Cardiac muscle cell (in vitro differentiated cells and primary cell): Measurements from ENCODE around the gene RGSL1. TPM values are rescaled to one million over a fixed set of nuclear protein-coding genes. Genes with fewer than 3 reads are reported as not detected.

Experiments used
- DNase-seq, 2 donors: peaks; one replicate each; pipeline versions ENCODE4 v3.0.0 to v3.0.0-alpha.2; 2010 to 2017; ENCODE audit warnings: low read depth in 1 of 2, low spot score in 1 of 2
- H3K27ac ChIP-seq: fragments of 200-600 bp; sonication (generic); 2 replicates; pipeline ENCODE4 v1.5.1; 2016
- H3K27me3 ChIP-seq: fragments of 200-600 bp; sonication (generic); 2 replicates; pipeline ENCODE4 v1.6.0; 2016; ENCODE audit warnings: control low read depth
- H3K36me3 ChIP-seq: fragments of 200-600 bp; sonication (generic); 2 replicates; pipeline ENCODE4 v1.5.1; 2016; ENCODE audit warnings: control low read depth
- H3K4me1 ChIP-seq: fragments of 200-600 bp; sonication (generic); 2 replicates; pipeline ENCODE4 v1.8.1; 2017; ENCODE audit warnings: low read depth, mild to moderate bottlenecking, mixed run types
- H3K4me3 ChIP-seq: fragments of 200-600 bp; sonication (generic); 2 replicates; pipeline ENCODE4 v1.5.1; 2016; ENCODE audit warnings: mild to moderate bottlenecking
- H3K9me3 ChIP-seq: fragments of 200-600 bp; sonication (generic); 2 replicates; pipeline ENCODE4 v1.5.1; 2017; ENCODE audit warnings: low read depth, mild to moderate bottlenecking, control low read depth
- polyA plus RNA-seq: library from polyadenylated mRNA; unstranded; fragments of >200 nt; fragmentation: Nextera tagmentation; extraction: Ambion mirVana; gene quantifications from 2 replicates; pipeline ENCODE4 v1.2.1, GENCODE V29; 2016
- total RNA-seq: library from RNA; depleted of rRNA; stranded (reverse); fragments of >200 nt; gene quantifications from 2 replicates; pipeline ENCODE4 v1.2.3, GENCODE V29; 2016
- TF ChIP-seq, protein P1 (sequence below): IDR thresholded peaks from 2 replicates; pipeline ENCODE4 v1.5.1; 2012; ENCODE audit warnings: low read depth, mild to moderate bottlenecking, low read length

The RGSL1 gene
- total and polyA plus RNA-seq, 2 experiments from 2014 or later: not detected

DNA sequence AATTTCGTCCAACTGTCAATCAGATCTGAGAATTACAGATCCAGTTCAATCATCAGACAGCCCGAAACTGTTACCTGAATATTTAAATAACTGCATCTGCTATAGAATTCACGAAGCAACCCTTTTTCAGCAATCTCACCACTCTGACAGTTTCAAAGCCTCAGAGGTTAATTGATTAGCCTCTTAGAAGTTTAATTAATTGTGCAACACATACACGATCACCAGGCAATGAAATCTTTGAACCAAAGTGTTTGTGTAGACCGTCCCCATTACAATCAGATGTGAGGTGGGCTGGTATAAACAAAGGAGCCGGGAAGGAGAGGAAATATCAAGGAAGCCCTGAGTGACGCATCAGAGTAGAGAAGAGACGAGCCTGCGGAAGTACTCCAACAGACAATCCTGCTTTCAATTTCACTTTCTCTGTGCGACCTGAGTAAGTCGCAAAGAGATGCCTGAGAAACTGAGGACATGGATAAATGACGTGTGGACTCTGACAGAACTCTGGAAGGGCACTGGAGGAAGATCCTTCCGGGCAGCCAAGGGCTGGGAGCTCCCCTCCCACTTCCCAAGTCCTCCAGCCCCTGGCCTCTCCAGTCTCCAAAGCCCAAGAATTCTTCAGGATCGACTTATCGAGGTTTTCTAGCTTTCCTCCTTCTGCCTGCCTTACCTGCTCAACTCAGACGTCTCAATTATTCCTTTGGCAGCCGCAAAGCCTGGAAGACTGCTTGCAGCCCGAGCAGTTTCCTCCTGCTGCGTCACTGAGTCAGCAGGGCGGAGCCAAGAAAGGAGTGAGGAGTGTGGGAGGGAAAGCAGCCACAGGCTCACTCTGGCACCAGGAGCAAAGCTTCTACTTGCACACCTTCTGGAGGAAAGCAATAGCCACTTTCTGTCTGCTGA lies 138.8 kb downstream of the RGSL1 start, which contains the start of gene RNASEL:
RNASEL (minus strand) TSS at position 757 of the 897 bp plus-strand sequence. CDS start 2,450 bp downstream, outside the sequence.
- Histone ChIP-seq H3K36me3 (no peaks in the 10 kb centered on the region), H3K27me3 (no peaks in the 10 kb centered on the region), H3K9me3 (no peaks in the 10 kb centered on the region), H3K4me3 (peak within 1 kb of the TSS; percentile 37), H3K4me1 (no peaks in the 10 kb centered on the region), H3K27ac (no peak within 1 kb of the TSS)
- TF ChIP-seq, protein P1, sequence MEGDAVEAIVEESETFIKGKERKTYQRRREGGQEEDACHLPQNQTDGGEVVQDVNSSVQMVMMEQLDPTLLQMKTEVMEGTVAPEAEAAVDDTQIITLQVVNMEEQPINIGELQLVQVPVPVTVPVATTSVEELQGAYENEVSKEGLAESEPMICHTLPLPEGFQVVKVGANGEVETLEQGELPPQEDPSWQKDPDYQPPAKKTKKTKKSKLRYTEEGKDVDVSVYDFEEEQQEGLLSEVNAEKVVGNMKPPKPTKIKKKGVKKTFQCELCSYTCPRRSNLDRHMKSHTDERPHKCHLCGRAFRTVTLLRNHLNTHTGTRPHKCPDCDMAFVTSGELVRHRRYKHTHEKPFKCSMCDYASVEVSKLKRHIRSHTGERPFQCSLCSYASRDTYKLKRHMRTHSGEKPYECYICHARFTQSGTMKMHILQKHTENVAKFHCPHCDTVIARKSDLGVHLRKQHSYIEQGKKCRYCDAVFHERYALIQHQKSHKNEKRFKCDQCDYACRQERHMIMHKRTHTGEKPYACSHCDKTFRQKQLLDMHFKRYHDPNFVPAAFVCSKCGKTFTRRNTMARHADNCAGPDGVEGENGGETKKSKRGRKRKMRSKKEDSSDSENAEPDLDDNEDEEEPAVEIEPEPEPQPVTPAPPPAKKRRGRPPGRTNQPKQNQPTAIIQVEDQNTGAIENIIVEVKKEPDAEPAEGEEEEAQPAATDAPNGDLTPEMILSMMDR: no peak
- DNase-seq: peak; percentile 49 to 82

DNA sequence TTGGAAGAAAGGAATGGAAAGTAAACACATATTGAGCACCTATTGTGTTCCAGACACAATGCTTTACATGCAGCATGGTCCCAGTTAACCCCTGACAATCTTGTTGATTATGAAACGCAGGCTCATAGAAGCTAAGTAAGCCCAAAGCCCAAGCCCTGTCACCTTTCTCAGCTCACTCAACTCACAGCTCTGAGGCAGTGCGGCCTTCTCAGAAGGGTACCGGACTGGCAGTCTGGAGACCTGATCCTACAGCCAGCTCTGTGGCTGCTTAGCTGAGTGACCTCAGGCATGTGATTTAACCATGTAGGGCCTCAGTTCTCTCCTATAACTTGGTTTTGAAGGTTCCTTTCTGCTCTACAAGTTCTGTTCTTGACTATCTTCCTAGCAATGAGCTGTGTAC lies 139.6 kb downstream of the RGSL1 start:
- H3K36me3 ChIP-seq: no peaks in the 10 kb centered on the region
- TF ChIP-seq, protein P1: no peak
- H3K4me1 ChIP-seq: no peaks in the 10 kb centered on the region
- no peak overlapping the region for H3K4me3 ChIP-seq
- no peak overlapping the region for H3K27ac ChIP-seq
- no peak for DNase-seq
- no peaks in the 10 kb centered on the region for H3K27me3 ChIP-seq
- H3K9me3 ChIP-seq: no peaks in the 10 kb centered on the region

DNA sequence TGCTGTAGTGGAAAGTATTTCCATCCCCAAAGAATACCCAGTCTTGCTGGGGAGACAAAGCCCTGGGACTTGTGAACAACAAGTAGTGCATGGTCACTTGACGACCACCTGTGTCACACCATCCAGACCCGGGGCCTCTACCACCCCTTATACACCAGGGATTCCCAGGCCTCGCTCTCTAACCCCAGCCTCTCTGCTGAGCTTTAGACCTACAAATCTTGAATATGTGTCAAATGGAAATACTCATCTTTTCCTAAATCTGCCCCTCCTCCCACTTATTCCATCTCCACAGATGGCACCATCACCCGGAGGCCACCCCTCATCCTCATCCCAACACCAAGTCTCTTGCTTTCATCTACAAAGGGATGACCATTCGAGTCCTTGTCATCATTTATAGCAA lies 140.0 kb downstream of the RGSL1 start:
- Histone ChIP-seq H3K36me3 (no peaks in the 10 kb centered on the region), H3K4me3 (no peak overlapping the region), H3K27ac (no peak overlapping the region), H3K9me3 (no peaks in the 10 kb centered on the region), H3K27me3 (no peaks in the 10 kb centered on the region), H3K4me1 (no peaks in the 10 kb centered on the region)
- no peak for DNase-seq
- TF ChIP-seq, protein P1: no peak

DNA sequence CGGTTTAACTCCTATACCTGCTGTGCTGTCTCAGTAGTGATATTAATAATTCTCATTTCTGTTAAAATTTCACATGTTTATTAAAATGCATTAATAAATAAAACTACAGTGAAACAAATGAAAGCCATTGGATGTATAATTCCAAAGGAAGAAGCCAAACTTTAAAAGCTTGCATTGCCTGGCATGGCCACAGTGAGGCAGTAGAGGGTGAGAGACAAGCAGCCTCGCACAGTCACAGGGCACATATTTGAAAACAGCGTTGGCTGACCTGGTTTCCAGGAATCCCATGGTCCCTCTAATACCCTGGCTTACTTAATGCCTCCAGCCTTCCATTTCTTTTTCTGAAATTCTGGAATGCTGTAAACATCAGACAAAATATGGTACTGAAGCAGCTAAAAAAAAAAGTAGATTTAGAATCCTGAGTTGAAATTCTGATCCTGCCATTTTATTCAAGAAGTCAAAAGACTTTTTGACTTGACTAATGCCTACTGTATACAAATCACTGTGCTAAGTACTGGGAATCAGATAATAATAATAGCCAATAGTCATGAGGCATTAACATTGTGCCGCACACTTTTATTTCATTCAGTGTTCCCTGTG lies 145.8 kb downstream of the RGSL1 start:
- DNase-seq: peak; percentile 73 to 83
- Histone ChIP-seq H3K27me3 (no peaks in the 10 kb centered on the region), H3K27ac (no peak overlapping the region), H3K36me3 (no peaks in the 10 kb centered on the region), H3K4me1 (no peaks in the 10 kb centered on the region), H3K4me3 (no peak overlapping the region), H3K9me3 (no peaks in the 10 kb centered on the region)
- TF ChIP-seq, protein P1: peak; percentile 87

DNA sequence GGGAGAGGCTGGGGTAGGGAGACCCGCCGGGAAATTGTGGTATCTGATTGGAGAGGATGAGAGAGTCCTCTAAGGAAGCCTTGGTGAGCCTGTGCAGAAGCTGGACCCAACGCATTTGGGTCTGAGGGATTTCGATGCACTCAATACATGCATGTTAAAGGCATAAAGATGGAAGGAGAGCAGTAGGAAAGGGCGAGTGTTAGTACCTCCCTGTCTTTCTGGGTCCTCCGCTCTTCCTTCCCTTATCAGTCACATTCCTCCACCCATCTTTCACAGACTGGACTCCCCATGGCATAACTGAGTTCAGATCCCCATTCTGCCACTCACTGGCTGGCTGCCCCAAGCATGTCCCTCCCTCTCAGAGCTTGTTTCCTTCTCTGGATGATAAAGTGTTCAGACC lies 147.0 kb downstream of the RGSL1 start:
- TF ChIP-seq, protein P1: no peak
- H3K9me3 ChIP-seq: no peaks in the 10 kb centered on the region
- H3K27me3 ChIP-seq: no peaks in the 10 kb centered on the region
- no peak overlapping the region for H3K4me3 ChIP-seq
- no peaks in the 10 kb centered on the region for H3K36me3 ChIP-seq
- no peak for DNase-seq
- H3K27ac ChIP-seq: no peak overlapping the region
- H3K4me1 ChIP-seq: peaks cover 4% of the 10 kb centered on the region
